CD4-positive, alpha-beta T cell treated with Interleukin-12 subunit alpha and Interleukin-12 subunit beta, for 1 hour (primary cell): ENCODE results near the gene BEND7.
"Not testable (repeated sequence)": the region's sequence is repeated elsewhere in the genome, so short reads cannot be mapped to it uniquely, and the experiment has no call there.

ENCODE experiments used
- DNase-seq: peaks from one replicate; pipeline ENCODE4 v3.0.0-alpha.2; 2020

Gene BEND7

DNA sequence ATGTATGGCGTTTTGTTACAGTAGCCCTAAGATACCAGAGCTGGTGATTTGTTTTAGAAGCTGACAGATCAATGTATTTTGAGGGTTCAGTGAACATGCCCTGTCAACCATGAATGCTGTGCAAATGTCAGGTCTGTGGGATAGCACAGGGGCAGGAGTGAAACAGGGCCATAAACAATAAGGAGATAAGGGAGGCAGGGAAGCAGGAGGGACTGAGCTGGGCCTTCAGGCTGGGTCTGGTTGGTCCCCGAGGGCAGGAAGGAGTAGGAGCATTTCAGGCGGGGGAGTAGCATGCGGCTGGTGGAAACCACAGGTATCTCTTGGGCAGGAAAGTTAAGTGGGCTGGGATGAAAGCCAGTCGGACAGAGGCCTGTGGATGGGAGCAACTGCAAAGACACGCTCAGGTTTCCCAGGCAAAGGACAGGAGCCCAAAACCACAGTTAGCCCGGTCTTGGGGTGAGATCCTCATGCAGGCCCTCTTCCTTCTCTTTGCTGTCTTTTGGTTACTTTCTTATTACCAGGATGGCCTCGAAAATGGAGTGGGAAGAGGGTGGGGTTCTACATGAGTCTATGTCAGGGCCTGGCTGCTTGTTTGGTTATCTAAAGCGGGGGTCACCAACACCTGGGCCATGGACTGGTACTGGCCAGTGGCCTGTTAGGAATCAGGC lies 111.2 kb downstream of the BEND7 start:
- DNase-seq = no peak

DNA sequence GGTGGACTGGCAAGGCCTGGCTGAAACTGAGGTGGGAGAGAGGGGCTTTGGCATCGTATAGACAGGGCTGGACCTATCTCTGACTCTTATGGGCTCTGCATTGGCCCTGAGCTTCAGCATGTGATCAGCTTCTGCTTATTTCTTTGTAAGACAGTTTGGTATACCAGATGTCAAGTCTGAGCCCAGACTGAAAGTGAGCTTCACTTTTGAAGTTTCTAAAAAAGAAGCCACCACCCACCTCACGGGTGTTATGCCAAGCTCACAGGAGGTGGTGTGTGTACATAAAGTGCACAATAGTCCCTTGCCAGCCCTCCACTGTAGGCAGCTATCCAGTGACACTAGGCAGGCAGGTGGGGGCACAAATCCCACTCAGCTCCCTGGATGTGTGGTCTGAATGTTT lies 112.1 kb downstream of the BEND7 start:
- no peak for DNase-seq

DNA sequence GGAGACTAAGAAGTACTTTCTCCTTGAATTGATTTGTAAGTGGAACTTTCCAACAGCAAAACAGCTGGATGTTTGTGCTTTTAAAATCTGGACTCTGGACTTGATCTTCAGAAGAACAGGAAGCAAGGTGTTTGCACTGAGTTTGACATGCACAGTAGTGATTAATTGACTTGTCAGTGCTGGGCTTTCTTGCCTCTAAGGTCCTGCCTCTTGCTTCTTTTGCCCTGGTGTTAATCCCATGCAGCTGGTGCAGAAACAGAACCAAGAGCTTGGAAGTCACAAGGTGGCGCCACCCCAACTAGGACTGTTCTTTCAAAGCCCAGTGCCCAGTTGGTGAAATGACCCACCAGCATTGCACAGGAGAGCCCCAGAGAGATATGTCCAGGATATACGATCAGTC lies 114.0 kb downstream of the BEND7 start:
- DNase-seq = no peak

DNA sequence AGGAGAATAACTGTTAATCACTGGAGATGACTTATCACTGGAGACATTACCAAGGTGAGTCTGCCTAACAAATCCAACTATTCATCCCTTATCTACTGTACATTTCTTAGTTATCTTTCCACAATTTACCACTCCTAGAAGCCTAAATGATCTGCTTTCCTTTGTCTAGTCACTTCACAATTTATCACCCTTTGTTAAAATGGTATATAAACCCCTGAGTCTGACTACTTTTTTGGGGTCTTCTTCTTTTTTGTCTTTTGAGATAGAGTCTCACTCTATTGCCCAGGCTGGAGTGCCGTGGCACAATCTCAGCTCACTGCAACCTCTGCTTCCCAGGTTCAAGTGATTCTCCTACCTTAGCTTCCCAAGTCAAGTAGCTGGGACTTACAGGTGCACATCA lies 114.7 kb downstream of the BEND7 start:
- DNase-seq = no peak

DNA sequence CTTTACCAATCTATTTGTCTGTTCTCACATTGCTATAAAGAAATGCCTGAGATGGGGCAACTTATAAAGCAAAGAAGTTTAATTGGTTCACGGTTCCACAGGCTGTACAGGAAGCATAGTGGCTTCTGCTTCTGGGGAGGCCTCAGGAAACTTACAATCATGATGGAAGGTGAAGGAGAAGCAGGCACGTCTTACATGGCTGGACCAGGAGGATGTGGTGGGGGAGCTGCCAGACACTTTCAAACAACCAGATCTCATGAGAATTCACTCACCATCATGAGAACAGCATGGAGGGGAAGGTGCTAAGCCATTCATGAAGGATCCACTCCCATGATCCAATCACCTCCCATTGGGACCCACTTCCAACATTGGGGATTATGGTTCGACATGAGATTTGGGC lies 115.9 kb downstream of the BEND7 start:
- DNase-seq = no peak

DNA sequence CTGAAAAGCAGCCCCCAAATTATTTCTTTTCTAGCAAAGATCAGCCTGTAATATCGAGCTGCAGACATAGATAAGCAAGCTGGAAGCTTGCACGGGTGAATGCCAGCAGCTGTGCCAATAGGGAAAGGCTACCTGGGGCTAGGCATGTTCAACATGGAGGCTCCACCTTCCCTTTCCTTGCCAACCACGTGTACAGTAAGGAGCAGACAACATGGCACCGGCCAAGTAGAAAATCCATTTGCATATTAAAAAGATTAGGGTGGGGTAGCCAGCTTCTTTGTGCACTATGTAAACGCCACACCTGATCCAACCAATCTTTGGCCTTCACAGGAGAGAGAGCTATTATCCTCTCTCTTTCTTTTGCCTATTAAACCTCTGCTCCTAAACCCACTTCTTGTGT lies 124.0 kb downstream of the BEND7 start:
- no peak for DNase-seq

DNA sequence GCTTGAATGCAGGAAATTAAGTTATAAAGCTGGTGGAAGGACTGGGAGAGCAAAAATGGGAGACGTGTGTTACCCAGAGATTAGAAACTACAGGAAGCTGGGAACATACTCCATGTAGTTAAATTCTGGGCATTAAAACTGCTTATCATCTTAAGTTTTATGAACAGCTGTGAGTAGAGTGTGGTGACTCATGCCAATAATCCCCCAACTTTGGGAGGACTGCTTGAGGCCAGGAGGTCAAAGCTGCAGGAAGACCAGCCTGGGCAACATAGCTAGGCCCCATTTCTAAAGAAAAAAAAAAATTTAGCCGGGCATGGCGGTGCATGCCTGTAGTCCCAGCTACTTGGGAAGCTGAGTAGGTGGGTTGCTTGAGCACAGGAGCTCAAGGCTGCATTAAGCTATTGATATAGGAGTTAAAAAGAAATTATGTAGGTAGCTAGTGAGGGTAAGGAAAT lies 124.5 kb downstream of the BEND7 start:
- no peak for DNase-seq

DNA sequence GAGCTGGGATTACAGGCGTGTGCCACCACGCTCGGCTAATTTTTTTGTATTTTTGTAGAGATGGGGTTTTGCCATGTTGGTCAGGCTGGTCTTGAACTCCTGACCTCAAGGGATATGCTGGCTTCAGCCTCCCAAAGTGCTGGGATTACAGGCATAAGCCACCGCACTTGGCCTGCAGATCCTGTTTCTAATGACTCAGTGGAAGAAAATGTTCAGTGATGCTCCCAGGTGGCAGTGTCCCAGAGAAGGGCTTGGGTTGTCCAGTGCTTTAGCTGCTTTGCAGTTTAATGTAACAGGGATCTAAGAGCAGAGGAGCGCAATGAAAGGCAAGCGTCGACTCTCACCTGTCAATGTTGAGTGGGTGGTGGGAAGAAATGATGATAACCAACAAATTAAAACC lies 125.4 kb downstream of the BEND7 start:
- not testable (repeated sequence) for DNase-seq

DNA sequence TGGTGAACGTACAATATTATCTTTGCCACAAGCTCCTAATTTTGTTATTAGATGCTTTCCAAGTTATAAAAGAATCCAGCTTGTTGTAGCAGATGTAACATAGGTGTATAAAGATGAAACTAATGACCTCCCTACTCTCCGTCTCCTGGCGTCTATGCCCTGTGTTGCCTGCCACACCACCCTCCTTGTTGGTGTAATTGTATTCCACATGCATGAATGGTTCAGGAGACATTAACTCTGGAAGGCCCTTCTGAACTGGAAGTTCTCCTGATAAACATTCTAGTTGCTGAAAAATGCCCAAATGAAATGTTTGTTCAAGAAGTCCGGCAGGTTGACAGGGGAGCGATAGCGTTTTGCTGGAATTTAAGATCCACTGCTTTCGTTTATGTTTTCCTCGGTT lies 126.8 kb downstream of the BEND7 start:
- no peak for DNase-seq

DNA sequence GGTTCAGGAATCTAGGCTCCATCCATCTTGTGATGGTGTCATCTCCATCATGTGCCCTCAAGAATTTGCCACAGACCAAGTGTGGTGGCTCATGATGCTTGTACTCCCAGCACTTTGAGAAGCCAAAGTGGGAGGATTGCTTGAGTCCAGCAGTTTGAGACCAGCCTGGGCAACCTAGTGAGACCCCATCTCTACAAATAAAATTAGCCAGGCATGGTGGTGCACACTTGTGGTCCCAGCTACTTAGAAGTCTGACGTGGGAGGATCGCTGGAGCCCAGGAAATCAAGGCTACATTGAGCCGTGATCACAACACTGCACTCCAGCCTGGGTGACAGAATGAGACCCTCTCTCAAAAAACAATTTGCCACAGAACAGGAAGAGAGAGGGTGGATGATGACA lies 127.7 kb downstream of the BEND7 start:
- DNase-seq = no peak

DNA sequence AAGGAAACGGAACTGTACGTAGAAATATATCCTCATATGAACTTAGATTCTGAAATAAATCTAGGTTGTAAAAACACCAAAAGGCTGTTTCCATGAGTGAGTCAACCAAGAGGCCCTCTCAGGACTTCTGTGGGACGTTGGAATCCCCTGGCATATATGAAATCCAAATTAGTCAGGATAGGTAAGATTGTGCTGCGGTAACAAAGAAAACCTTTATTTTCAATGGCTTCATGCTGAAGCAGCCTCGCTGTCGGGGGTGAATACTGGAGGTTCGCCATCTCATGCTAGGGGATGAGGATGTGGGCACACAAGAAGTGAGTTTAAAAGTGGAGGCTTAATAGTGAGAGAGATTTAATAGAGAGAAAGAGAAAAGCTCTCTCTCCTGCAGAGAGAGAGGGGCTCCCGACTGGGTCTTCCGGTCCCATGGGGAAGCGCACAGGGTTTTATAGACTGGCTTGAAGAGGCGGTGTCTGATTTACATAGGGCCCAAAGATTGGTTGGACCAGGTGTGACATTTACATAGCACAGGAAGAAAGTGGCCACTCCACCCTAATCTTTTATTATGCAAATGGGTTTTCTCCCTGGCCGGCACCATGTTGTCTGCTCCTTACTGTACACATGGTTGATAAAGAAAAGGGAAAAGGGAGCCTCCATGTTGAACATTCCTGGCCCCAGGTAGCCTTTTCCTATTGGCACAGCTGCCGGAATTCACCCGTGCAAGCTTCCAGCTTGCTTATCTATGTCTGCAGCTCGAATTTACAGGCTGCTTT lies 128.4 kb downstream of the BEND7 start:
- DNase-seq = no peak

DNA sequence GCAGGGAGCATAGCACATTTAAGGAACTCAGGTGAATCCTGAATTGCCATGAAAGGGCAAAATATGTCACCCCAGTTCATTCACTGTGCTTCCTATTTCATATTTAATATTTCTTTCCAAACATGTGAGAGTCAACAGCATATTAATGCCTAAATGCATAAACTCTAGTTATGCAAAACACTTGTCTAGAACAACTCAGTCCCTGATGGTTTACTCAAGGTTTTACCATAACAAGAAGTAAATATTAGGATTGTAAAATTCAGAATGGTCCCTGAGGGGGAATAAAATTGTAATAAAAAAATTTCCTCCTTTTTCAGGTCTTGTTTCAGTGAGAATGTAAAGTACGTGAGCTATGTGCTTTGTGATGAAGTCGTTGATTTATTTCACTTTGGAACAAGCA lies 129.1 kb downstream of the BEND7 start:
- no peak for DNase-seq

DNA sequence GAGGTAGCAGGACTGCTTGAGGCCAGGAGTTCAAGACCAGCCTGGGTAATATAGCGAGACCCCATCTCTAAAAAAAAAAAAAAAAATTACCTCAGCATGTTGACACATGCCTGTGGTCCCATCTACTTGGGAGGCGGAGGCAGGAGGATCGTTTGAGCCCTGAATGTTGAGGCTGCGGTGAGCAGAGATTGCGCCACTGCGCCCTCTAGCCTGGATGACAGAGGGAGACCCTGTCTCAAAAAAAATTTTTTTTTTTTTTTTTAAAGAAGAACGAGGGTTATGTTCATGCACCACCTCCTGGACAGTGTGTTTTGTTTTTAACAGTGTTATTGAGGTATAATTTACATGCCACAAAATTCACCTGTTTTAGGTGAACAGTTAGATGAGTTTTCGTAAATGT lies 129.6 kb downstream of the BEND7 start:
- DNase-seq = no peak

DNA sequence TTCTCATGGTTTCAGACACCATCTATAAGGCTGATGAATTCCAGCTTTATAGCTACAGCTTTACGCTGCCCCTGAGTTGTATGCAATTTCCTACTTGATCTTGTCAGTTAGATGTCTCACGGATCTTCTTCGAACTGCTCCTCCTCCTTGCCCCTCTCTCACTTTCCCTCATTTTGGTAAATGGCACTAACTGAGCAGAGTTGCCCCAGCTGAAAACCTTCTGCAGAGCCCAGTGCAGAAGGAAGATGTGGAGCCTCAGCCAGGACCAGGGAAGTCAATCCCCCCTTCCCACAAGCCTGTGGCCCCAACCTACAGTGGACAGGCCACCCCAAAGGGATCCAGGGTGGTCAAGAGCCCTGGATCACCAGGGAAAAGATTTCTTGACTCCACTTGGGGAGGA lies 131.8 kb downstream of the BEND7 start:
- DNase-seq = no peak

DNA sequence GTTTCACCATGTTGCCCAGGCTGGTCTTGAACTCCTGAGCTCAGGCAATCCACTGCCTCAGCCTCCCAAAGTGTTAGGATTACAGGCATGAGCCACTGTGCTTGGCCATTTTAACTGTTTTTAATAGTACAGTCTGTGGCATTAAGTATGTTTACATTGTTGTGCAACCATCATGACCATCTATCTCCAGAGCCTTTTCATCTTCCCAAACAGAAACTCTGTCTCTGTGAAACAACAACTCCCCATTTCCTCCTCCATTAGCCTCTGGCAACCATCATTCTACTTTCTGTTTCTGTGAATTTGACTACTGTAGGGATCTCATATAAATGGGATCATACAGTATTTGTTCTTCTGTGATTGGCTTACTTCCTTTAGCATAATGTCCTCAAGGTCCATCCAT lies 132.4 kb downstream of the BEND7 start:
- DNase-seq = no peak

DNA sequence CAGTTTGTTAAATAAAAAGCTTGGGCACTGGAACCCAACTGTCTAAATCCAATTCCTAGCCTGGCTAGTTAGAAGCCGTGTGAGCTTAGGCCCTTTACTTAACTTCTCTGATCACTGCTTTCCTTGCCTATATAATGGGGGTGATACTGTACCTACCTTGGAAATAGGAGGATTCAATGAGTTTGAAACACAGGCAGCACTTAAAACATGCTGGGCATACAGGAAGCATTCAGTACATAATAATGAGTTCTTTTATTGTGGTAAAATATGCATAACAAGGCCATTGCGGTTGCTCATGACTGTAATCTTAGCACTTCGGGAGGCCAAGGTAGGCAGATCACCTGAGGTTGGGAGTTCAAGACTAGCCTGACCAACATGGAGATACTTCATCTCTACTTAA lies 133.3 kb downstream of the BEND7 start:
- no peak for DNase-seq

DNA sequence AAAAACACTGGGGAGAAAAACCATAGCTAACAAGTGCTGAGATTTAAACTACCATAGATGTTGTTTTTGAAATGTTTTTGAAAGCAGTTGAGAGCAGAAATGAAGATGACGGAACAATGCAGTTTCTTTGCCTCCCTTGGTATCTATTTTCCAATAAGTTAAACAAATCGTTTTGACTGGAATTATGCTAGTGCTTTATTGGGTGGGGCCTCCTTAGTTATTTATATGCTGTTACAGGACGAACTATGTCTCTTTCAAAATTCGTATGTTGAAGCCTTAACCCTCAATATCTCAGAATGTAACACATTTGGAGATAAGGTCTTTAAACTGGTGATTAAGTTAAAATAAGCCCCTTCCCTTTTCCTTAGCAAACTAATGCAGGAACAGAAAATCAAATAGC lies 135.2 kb downstream of the BEND7 start:
- DNase-seq = no peak

DNA sequence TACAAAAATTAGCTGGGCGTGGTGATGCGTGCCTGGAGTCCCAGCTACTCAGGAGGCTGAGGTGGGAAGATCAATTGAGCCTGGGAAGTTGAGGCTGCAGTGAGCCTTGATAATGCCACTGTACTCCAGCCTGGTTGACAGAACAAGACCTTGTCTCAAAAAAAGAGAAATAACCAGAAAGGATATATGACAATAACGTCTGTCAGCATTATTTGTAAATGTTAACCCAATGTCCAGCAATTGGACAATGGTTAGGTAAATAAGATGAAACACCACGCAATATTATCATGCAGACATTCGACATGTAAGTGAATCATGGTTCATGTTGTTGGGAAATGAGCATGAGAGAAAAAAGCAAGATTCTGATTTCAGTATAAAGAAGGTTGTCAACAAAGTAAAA lies 136.1 kb downstream of the BEND7 start:
- no peak for DNase-seq
